HG03558 (cell line): Measurements from ENCODE around the gene OR5AK2.
"Not testable (repeated sequence)": the region's sequence is repeated elsewhere in the genome, so short reads cannot be mapped to it uniquely, and the experiment has no call there.

Source experiments
- ATAC-seq: cut with Tn5 transposase; IDR thresholded peaks from one replicate; pipeline ENCODE4 v1.9.1; 2021; ENCODE audit warnings: moderate number of reproducible peaks; ENCODE audit not compliant: unreplicated experiment; ENCODE audit errors: extremely low read depth

The OR5AK2 gene, protein sequence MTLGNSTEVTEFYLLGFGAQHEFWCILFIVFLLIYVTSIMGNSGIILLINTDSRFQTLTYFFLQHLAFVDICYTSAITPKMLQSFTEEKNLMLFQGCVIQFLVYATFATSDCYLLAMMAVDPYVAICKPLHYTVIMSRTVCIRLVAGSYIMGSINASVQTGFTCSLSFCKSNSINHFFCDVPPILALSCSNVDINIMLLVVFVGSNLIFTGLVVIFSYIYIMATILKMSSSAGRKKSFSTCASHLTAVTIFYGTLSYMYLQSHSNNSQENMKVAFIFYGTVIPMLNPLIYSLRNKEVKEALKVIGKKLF

DNA sequence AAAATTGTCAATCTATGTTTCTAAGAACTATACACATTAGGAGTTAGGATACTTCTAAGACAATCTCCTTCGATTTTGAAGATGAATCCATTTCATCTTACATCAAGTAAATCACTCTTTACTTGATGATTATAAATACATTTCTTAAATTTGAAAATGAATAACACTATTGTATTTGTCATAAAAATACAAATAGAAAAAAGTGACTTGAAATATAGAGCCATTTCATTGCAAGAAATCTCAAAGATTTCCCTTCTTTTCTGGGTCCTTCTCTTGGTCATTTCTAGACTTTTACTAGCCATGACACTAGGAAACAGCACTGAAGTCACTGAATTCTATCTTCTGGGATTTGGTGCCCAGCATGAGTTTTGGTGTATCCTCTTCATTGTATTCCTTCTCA lies at the start of gene OR5AK2:
Gene OR5AK2 (plus strand): TSS at position 301 of the 400 bp plus-strand sequence. CDS start 0 bp downstream, at position 301.
- ATAC-seq = no peak

DNA sequence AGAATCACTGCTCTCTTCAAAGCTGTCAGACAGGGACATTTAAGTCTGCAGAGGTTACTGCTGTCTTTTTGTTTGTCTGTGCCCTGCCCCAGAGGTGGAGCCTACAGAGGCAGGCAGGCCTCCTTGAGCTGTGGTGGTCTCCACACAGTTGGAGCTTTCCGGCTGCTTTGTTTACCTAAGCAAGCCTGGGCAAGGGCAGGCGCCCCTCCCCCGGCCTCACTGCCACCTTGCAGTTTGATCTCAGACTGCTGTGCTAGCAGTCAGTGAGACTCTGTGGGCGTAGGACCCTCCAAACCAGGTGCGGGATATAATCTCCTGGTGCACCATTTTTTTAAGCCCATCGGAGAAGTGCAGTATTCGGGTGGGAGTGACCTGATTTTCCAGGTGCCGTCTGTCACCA lies 43.2 kb upstream of the OR5AK2 start:
- not testable (repeated sequence) for ATAC-seq

DNA sequence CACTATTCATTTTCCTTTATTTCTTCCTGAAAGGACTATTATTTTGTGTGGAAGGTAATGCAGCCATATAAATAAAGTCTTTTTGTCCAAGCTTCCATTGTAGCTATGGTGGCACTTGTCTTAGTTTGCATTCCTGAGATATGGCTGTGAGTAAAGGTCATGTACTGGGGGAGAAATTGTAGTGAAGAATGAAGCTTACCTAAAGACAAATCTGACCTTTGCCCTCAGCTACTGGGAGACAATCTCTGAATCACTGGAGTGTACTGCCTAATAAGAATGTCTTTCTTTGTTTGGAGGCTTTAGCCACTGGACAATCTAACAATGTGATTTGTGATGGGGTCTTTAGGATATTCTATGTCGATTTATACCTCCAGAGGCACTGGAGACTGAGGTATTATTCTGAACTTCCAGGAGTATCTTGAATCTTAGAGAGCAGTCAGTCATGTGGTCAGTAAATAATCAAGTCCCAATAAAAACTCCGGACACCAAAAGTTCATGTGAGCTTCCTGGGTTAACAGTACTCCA lies 39.7 kb upstream of the OR5AK2 start:
- ATAC-seq = no peak

DNA sequence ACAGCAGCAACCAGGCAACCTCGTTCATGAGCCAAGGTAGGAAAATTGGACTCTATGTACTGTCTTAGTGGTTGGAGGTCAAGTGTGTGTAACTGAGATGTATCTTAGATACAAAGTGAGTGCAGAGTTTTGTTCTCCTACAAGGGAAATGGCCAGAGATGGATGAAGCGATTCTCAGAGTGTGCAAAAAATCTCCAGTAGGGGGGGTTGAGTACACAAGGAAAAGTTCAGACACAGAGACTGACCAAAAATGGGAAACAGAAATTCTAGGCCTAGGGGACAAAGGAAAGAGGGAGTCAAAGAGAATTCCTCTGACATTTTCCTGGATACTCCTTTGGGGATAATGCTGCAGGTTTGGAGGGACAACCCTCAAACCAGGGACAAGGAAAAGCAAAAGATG lies 38.2 kb upstream of the OR5AK2 start:
- no peak for ATAC-seq

DNA sequence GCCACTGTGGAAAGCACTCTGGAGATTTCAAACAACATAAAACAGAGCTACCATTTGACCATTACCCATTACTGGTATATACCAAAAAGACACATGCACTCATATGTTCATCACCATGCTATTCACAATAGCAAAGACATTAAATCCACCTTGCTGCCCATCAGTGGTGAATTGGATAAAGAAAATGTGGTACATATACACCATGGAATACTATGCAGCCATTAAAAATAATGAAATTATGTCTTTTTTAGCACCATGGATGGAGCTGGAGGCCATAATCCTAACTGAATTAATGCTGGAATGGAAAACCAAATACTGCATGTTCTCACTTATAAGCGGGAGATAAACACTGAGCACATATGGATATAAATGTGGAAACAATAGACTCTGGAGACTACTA lies 34.8 kb upstream of the OR5AK2 start:
- ATAC-seq = not testable (repeated sequence)

DNA sequence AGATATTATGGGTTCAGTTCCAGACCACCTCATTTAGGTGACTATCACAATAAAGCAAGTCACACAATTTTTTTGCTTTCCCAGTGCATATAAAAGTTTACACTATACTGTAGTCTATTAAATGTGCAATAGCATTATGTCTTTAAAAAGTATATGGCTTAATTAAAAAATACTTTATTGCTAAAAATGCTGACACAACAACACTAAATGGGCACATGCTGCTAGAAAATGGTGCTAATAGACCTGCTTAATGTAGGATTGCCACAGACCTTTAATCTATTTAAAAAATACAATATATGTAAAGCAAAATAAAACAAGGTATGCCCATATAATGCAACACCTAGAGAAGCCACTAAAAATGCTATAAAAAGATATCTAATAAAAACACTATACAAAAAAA lies 27.1 kb upstream of the OR5AK2 start:
- ATAC-seq = no peak

DNA sequence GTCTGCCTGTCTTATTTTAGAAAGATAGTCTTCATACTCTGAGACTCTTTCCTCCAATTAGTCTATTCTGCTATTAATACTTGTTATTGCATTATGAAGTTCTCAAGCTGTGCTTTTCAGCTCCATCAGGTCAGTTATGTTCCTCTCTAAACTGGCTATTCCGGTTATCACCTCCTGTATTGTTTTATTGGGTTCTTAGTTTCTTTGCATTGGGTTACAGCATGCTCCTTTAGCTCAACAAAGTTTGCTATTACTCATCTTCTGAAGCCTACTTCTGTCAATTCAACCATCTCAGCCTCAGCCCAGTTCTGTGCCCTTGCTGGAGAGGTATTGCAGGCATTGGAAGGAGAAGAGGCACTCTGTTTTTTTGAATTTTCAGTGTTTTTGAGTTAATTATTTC lies 21.0 kb upstream of the OR5AK2 start:
- ATAC-seq = no peak

DNA sequence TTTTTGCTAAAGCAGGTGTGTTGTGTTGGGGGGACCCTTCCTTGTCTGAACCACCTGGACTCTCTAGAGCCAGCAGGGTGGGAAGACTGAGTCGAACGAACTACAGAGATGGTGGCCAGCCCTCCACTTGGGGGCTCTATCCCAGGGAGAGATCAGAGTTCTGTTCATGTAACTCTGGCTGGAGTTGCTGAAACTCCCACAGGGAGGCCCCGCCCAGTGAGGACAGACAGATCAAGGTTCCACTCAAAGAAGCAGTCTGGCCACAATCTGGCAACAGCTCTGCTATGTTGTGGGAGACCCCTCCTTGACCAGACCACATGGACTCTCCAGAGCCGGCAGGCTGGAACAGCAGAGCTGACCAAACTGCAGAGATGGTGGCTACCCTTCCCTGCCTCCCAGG lies 20.2 kb upstream of the OR5AK2 start:
- no peak for ATAC-seq

DNA sequence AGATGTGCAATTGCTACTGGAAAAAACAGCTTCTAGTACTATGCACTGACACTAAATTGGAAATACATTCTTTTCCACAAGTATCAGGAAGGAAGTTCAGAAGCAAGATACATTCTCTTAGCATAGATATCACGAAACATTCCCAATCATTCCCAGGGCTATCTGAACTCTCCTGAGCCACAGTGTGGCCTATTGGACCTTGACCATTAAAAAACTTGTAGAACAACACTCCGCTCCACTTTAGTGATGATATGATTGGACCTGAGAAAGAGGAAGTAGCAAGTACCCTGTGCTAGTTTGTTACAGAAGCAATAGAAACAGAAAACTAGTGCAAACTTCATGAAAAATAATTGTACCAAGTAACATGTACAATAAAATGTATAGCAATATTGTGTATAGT lies 11.4 kb upstream of the OR5AK2 start:
- no peak for ATAC-seq

DNA sequence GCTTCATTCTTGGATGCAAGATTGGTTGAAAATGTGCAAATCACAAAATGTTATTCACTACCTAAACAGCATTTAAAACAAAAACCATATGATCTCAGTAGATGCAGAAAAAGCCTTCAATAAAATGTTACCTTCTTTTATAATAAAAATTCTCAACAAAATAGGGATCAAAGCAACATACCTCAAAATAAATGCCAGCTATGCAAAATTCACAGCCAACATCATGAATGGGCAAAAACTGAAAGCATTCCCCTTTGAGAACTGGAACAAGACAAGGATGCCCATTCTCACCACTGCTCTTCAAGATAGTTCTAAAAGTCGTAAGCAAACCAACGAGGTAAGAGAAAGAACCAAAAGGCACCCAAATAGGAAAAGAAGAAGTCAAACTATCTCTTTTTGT lies 2.0 kb downstream of the OR5AK2 start:
- ATAC-seq = no peak

DNA sequence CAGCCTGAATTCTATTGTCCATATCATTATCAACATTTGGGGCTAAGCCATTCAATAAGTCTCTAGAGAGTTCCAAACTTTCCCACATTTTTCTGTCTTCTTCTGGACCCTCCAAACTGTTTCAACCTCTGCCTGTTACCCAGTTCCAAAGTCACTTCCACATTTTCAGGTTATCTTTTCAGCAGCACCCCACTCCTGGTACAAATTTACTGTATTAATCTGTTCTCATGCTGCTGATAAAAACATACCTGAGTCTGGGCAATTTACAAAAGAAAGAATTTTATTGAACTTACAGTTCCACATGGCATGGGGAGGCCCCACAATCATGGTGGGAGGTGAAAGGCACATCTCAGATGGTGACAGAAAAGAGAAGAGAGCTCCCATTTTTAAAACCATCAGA lies 5.8 kb downstream of the OR5AK2 start:
- ATAC-seq = no peak

DNA sequence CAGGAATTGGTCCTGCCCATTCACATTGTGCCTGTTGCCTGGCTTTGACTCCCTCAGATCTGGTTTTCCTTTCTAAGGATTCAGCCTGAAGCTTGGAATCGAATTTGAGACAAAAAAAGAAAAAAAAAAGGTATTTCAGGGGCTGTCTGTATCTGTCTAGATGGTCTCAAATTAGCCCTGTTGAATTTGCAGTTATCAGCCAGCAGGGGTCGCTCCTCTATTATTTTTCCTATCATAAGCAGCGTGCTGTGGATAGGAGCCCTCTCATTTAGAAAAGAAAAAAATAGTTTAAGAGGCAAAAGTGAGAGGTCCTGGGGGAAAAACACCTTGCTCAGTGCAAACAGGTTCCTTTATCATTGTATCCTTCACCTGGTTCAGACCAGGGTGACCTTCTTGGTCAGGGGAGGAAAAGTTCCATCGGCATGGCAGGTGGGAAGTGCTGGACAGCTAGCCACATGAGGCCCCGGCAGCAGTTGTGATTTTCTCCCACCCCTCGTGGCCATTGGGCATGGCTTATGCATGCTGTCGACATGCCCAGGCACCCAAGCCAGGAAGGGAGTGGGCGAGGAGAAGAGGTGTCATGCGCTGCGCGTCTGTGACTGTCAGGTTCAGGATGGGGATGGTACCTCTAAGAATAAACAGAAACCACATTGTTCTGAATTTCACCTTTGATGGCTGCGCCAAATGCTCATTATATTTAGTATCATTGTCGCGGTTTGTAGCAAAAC lies 13.1 kb downstream of the OR5AK2 start:
- no peak for ATAC-seq

DNA sequence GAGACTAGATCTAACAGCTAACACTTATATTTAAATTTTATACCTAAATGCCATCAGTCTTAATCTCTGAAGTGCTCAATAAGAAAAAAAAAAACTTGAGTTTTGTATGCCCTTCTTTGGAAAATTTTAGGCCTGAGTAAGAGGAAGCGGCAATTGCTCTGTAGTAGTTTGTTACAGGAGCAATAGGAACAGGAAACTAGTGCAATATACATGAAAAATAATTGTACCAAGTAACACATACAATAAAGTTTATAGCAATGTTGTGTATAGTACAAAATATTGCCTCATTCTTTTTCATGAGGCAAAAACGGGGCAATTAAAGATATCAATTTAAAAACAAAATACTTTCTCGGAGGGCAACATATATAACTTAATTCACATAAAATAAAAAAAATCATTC lies 19.7 kb downstream of the OR5AK2 start:
- ATAC-seq = no peak

DNA sequence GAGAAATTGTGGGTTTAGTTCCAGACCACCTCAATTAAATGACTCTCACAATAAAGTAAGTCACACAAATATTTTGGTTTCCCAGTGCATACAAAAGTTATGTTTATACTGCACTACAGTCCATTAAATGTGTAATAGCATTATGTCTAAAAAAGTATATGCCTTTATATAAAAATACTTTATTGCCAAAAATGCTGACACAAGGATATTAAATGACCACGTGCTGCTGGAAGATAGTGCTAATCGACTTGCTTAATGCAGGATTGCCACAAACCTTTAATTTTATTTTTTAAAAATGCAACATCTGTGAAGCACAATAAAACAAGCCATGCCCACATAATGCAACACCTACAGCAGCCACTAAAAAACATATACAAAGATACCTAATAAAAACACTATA lies 27.0 kb downstream of the OR5AK2 start:
- ATAC-seq = no peak

DNA sequence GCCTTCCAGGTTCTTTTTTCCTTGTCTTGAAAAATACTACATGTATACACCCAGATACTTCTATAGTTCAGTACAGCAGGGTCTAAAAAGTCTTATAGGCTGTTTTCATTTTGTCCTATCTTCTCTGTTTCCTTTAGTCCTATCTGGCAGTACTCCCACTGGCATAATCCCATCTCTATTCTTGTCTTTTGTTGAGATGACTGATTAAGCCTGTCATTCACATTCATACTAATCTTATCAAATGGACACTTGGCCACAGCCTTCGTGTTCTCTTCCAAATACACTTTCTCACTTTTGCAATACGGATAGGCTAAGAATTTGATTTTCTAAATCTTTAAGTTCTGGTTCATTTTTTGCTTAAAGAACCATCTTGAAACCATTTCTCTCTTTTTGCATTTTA lies 42.8 kb downstream of the OR5AK2 start:
- no peak for ATAC-seq
